ENCODE measurements around the gene PSMC5.
A peak's percentile ranks its signal among the peaks of the same experiment; 100 is the strongest.
"Not testable (repeated sequence)": the region's sequence is repeated elsewhere in the genome, so short reads cannot be mapped to it uniquely, and the experiment has no call there.

The PSMC5 gene

DNA sequence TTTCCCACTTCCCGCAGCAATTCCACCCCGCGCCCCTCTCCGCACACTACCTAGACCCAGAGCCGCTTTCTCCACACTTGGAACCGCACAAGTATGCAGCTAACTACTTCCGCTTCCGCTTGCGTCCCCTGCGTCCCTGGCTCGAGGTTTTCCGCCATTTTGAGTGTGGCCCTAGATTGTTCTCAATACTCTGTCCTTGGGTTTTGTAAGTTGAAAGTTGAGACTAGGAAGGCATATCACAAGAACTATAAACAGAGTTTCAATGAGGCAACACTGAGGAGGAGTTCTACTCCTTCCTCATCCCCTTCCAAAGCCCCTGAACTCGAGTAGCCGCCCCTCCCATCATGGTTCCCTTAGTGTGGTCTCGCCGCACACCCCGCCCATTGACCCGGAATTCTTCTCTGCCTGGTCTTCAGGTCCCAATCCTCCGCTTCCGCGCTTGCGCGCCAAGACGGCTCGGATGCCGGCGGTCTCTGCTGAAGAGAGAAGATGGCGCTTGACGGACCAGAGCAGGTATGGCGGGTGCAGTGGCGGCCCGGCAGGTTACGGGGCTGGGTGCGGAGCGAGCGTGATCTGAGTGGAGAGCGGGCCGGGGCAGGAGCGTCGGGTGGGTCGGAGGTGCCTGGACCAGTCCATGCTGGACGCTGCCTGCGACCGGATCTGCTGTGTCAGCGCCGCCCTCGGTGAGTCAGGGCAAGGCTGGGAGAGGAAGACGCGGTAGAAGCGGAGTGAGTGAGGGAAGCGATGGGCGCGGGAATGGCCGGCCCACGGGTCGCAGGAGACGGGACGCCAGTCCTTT lies at the start of gene PSMC5, which contains the start of gene FTSJ3:
PSMC5 (plus strand) TSS at position 430 of the 799 bp plus-strand sequence; CDS start at position 490, 60 bp downstream.
FTSJ3 (minus strand) TSS at position 662 of the 799 bp plus-strand sequence. CDS start 761 bp downstream, outside the sequence.
- DNase-seq = peak; percentile 94 to 97

- no peak for DNase-seq
Measured at GRCh38 chr17:63780507-63780906, 46.7 kb upstream of the PSMC5 start.

GRCh38 chr17:63780928-63781327 lies 46.3 kb upstream of the PSMC5 start:
- no peak for DNase-seq

DNA sequence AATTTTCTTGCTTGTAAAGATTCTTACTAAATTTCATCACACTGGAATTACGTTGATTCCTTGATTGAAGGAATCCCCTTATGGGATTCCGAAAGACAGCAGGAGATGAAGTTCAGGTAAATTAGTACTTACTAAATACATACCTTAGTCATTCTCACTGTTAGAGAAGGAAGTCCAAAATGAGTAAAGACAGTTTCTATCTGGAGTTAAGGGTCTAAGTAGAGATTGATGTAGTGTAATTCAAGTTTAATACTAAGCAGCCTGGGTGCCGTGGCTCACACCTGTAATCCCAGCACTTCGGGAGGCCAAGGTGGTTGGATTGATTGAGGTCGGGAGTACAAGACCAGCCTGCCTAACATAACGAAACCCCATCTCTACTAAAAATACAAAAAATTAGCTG lies 43.7 kb upstream of the PSMC5 start:
- no peak for DNase-seq

- DNase-seq = no peak
Measured at GRCh38 chr17:63785556-63785955, 41.7 kb upstream of the PSMC5 start.

DNA sequence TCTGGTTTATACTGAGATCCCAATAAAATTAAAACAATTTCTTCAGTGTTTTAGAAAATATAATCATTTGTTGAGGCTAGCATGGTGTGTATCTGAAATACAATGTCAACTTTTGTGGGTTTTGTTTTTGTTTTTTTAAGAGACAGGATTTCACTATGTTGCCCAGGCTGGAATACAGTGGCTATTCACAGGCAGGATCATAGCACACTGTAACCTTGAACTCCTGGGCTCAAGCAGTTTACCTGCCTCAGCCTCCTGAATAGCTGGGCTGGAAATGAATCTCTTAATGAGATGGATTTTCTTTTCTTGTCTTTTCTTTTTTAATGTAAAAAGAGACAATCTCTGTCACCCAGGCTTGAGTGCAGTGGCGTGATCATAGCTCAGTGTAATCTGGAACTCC lies 41.1 kb upstream of the PSMC5 start:
- no peak for DNase-seq

- no peak for DNase-seq
Measured at GRCh38 chr17:63786971-63787711, 40.1 kb upstream of the PSMC5 start.

DNA sequence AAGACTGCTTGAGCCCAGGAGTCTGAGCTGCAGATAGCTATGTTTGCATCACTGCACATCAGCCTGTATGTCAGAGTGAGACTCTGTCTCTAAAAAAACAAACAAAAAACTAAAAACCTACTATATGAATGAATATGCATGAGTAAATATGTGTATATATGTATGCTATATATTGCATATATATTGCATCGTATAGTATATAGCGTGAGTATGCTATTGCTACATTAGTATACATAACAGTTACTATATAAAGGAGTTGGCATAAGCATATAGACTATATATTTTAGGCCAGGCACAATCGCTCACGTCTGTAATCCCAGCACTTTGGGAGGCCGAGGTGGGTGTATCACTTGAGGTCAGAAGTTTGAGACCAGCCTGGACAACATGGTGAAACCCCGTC lies 37.2 kb upstream of the PSMC5 start:
- no peak for DNase-seq

DNA sequence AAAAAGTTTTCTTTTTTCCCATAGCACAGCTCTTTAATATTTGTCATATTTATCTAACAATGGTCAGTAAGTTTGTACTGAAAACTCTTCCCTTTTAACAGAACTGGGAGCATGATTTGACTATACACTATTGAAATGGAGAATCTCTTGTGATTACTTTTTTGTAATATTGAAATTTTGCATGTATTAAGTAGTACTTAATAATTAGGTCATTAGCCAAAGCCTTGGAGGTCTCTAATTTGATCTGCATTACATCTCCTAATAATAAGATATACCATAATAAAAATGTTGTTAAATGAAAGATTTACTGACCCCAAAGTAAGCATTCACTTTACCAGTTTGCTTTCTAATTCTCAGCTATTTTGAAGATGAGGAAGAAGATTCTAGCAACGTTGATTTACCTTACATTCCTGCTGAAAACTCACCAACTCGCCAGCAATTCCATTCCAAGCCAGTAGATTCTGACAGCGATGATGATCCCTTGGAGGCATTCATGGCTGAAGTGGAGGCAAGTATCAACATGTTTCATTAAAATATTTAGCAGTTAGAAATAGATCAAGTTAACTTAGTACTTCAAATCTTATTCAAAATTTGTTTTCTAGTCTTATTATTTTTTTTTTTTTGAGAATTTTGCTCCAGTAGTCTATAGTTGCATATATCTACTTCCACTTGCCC lies 35.0 kb upstream of the PSMC5 start:
- DNase-seq = no peak

DNA sequence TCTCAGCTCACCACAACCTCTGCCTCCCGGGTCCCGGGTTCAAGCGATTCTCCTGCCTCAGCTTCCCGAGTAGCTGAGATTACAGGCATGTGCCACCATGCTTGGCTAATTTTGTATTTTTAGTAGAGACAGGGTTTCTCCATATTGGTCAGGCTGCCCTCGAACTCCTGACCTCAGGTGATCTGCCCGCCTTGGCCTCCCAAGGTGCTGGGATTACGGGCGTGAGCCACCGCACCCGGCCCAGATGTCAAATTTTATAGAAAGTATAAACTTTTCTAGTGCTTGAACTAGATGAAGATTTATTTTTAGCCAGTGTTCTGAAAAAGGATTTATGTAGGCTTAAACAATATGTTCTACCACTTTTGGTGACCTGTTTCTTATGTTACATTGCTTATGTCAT lies 30.9 kb upstream of the PSMC5 start:
- DNase-seq = not testable (repeated sequence)

GRCh38 chr17:63798572-63799106 lies 28.6 kb upstream of the PSMC5 start:
- no peak for DNase-seq

DNA sequence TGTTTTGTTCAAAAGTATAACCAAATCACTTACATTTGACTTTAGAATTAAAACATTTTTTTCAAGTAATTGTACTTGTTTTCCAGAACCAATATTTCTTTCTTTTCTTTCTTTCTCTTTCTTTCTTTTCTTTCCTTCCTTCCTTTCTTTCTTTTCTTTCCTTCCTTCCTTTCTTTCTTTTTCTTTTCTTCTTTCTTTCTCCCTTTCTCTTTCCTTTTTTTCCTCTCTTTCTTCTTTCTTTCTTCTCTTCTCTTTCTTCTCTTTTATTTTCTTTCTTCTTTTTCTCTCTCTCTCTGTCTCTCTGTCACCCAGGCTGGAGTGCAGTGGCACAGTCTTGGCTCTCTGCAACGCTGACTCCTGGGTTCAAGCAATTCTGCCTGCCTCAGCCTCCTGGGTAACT lies 26.4 kb upstream of the PSMC5 start:
- no peak for DNase-seq

- DNase-seq = no peak
Measured at GRCh38 chr17:63804328-63804727, 22.9 kb upstream of the PSMC5 start.

GRCh38 chr17:63805591-63805990 lies 21.6 kb upstream of the PSMC5 start:
- no peak for DNase-seq

- DNase-seq = no peak
Measured at GRCh38 chr17:63809970-63810369, 17.3 kb upstream of the PSMC5 start.

GRCh38 chr17:63816123-63816522 lies 11.1 kb upstream of the PSMC5 start:
- DNase-seq = no peak

- DNase-seq = no peak
Measured at GRCh38 chr17:63816669-63817068, 10.6 kb upstream of the PSMC5 start.

DNA sequence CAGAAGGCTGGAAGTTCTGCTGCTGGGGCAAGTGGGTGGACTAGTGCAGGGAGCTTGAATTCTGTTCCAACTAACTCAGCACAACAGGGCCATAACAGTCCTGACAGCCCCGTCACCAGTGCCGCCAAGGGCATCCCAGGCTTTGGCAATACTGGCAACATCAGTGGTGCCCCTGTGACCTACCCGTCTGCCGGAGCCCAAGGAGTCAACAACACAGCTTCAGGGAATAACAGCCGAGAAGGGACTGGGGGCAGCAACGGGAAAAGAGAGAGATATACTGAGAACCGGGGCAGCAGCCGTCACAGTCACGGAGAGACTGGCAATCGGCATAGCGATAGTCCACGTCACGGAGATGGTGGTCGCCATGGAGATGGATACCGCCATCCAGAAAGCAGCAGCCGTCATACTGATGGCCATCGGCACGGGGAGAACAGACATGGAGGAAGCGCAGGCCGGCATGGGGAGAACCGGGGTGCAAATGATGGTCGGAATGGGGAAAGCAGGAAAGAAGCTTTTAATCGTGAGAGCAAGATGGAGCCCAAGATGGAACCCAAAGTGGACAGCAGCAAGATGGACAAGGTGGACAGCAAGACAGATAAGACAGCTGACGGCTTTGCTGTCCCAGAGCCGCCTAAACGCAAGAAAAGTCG lies 9.4 kb upstream of the PSMC5 start:
- DNase-seq = no peak

GRCh38 chr17:63819131-63819530 lies 8.1 kb upstream of the PSMC5 start:
- DNase-seq = no peak

DNA sequence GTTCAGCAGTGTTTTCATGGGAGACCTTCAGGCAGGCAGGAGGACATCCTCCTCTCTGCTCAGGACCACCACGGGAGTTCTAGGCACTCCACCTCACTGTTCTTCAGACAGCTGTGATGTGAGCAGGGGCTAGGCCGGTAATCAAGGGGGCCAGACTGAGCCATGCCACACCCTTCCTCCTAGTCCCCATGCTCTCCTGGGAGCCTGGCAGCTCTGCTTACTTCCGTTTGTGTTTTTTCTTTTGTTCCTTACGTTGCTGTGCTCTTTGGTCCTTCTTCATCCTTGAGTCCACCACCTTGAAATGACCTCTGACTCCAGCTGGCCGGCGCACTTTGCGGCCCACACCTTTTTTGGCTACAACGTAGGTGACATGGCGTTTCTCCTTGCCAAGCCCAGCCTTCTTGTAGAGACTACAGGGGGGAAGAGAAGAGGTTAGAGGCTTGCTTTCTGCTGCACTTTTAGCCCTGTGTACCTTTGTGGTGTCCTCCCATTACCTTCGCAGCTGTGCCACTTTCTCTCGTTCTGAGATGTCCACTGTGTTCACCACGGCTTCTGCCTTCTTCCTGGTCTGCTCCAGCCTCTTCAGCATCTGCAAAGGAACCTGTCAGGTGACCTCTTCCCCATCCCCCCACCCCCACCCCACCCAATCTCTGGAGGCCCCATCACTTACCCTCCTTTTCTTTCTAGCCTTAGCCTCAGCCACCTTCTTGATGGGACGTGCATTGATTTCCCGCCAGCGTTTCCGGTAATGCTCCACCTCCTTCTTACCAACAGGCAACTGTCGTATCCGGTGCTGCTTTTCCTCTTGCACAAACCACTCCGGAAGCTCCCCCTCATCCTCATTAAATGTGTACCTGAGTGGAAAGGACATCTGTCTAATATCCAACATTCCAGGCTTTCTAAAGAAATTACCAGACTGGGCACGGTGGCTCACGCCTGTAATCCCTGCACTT lies 7.4 kb upstream of the PSMC5 start:
- no peak for DNase-seq

DNA sequence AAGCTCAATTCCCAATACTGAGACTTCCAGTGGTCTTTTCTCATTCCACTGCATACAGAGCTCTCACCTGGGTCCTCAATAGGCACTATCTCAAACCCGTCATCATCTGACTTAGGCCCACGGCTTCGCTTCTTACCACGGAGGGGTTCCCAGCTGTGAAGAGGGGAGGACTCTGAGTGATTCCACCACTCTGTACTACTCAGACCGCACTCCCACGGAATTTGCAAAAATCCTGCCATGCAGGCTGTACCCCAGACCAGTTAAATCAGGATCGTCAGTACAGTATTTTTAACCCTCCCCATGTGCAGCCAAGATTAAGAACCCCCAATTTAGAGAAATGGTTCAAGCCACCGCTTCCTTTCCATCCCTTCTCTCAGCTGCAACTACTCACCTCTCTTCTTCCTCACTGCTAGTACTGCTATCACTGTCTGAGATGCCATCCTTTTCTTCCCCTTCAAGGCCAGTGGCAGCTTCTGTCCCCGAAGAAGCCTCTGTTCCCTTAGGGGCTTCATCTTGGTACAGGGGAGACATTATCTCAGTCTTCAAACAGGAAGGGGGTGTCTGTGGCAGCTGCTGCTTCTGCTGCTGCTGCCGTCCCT lies 6.2 kb upstream of the PSMC5 start:
- DNase-seq = no peak

All from NCI-H524 (cell line).